Upper lobe of left lung (tissue), 6 donors: ENCODE data around the gene CLMP. TPM values are rescaled to one million over a fixed set of nuclear protein-coding genes. Genes with fewer than 3 reads are reported as not detected.
A peak's percentile ranks its signal among the peaks of the same experiment; 100 is the strongest.

Source experiments
- ATAC-seq, 2 donors: fragments of 200-7000 bp; cut with Tn5 transposase; one replicate each; pipeline ENCODE4 v1.9.1; 2022; ENCODE audit warnings: mild to moderate bottlenecking in 2 of 2, moderate library complexity in 2 of 2; ENCODE audit not compliant: low FRiP score in 2 of 2
- DNase-seq, 2 donors: peaks; one replicate each; pipeline ENCODE4 v3.0.0-alpha.2; 2019 to 2020
- H3K27ac ChIP-seq, 4 donors: fragments of 200-600 bp; sonication (generic); one replicate each; pipeline ENCODE4 v1.5.1; 2016 to 2019
- H3K27me3 ChIP-seq, 4 donors: fragments of 200-600 bp; sonication (generic); one replicate each; pipeline ENCODE4 v1.5.1; 2017 to 2019
- H3K36me3 ChIP-seq, 4 donors: fragments of 200-600 bp; sonication (generic); one replicate each; pipeline ENCODE4 v1.5.1; 2016 to 2019
- H3K4me1 ChIP-seq, 4 donors: fragments of 200-600 bp; sonication (generic); one replicate each; pipeline ENCODE4 v1.5.1; 2018 to 2019
- H3K4me3 ChIP-seq, 4 donors: fragments of 200-600 bp; sonication (generic); one replicate each; pipeline ENCODE4 v1.5.1; 2017 to 2019; ENCODE audit warnings: mild to moderate bottlenecking in 2 of 4, moderate library complexity in 1 of 4
- H3K9me3 ChIP-seq, 4 donors: fragments of 200-600 bp; sonication (generic); one replicate each; pipeline ENCODE4 v1.5.1; 2018 to 2019
- CTCF ChIP-seq, 6 experiments: fragments of 450-650 bp in 4 of 6; fragments of 200-600 bp in 2 of 6; sonication (generic) in 2 of 6; IDR thresholded peaks; one replicate each; pipeline ENCODE4 v1.5.1; 2016 to 2019; ENCODE audit warnings: antibody characterized with exemption in 6 of 6
- EP300 ChIP-seq, 4 donors: sonication (generic); formaldehyde crosslinking; IDR thresholded peaks; one replicate each; pipeline ENCODE4 v1.5.1; 2017; ENCODE audit warnings: antibody characterized with exemption in 4 of 4, control low read depth in 2 of 4
- POLR2A ChIP-seq, 4 donors: fragments of 450-650 bp; IDR thresholded peaks; one replicate each; pipeline ENCODE4 v1.5.1; 2016 to 2017; ENCODE audit warnings: antibody characterized with exemption in 4 of 4, mild to moderate bottlenecking in 2 of 4
- POLR2AphosphoS5 ChIP-seq, 2 donors: sonication (generic); formaldehyde crosslinking; IDR thresholded peaks; one replicate each; pipeline ENCODE4 v1.5.1; 2017; ENCODE audit warnings: antibody characterized with exemption in 2 of 2
- WGBS, 2 donors: methylation state at CpG; one replicate each; pipeline ENCODE4 v1.1.5; 2017 to 2018; 5-methylcytosine and 5-hydroxymethylcytosine counted together
- total RNA-seq, 6 donors: library from RNA; depleted of rRNA in 4 of 6; stranded (reverse); fragments of >200 nt in 4 of 6; gene quantifications; one replicate each; pipeline versions ENCODE4 v1.1.0 to v1.2.1, GENCODE V29; 2016 to 2021
- donor health status: DM: no; HTN: no; CAD: no; lungs with moderate emphysema.
- donor health status: DM: no; HTN: yes; CAD: no; lungs with severe emphysema.

The CLMP gene
- total RNA-seq: 10 to 100 TPM in 5 of 6 donors, 1 to 10 TPM in 1; 6.0 to 23.4 (median 15.3) TPM

- H3K4me3 ChIP-seq: peak within 1 kb of the TSS; percentile 4 to 52 (median 48)
- H3K27me3 ChIP-seq: peaks cover 0 to 21% (median 10%) of the 10 kb centered on the region in 4 donors
- no peaks in the 10 kb centered on the region for H3K36me3 ChIP-seq
- ATAC-seq (peak in 1 of 2 donors; percentile 85), DNase-seq (peak in 1 of 2 donors; percentile 81)
- TF ChIP-seq EP300 (IDR thresholded peaks at IDR 0.05) (no peak), POLR2A (IDR thresholded peaks at IDR 0.05) (no peak), POLR2AphosphoS5 (IDR thresholded peaks at IDR 0.05) (no peak), CTCF (IDR thresholded peaks at IDR 0.05) (no peak)
- peak within 1 kb of the TSS; percentile 50 to 64 (median 63) for H3K27ac ChIP-seq
- WGBS, 2 donors: 11 to 12% methylated on average over 48 of the region's 53 CpGs
- peaks cover 2 to 22% (median 17%) of the 10 kb centered on the region in 4 donors for H3K4me1 ChIP-seq
- no peaks in the 10 kb centered on the region for H3K9me3 ChIP-seq
Observed at GRCh38 chr11:123195188-123196059, at the start of gene CLMP. Gene CLMP (minus strand): TSS chr11:123195248. CDS start chr11:123194940, 308 bp downstream.

GRCh38 chr11:123241874-123242543 lies 47.0 kb upstream of the CLMP start:
- H3K27ac ChIP-seq: no peak overlapping the region
- no peaks in the 10 kb centered on the region for H3K9me3 ChIP-seq
- no peak for ATAC-seq
- 75 to 86% methylated on average over 11 of the region's 11 CpGs for WGBS, 2 donors
- H3K4me1 ChIP-seq: peaks cover 0 to 3% (median under 1%) of the 10 kb centered on the region in 4 donors
- TF ChIP-seq CTCF (IDR thresholded peaks at IDR 0.05) (no peak), EP300 (IDR thresholded peaks at IDR 0.05) (no peak), POLR2AphosphoS5 (IDR thresholded peaks at IDR 0.05) (no peak), POLR2A (IDR thresholded peaks at IDR 0.05) (no peak)
- no peaks in the 10 kb centered on the region for H3K27me3 ChIP-seq
- no peaks in the 10 kb centered on the region for H3K36me3 ChIP-seq
- no peak for DNase-seq
- no peak overlapping the region for H3K4me3 ChIP-seq

- Histone ChIP-seq H3K4me1 (no peaks in the 10 kb centered on the region), H3K27me3 (no peaks in the 10 kb centered on the region), H3K27ac (no peak overlapping the region), H3K9me3 (no peaks in the 10 kb centered on the region), H3K36me3 (no peaks in the 10 kb centered on the region), H3K4me3 (no peak overlapping the region)
- ATAC-seq (no peak), DNase-seq (no peak)
- TF ChIP-seq POLR2AphosphoS5 (IDR thresholded peaks at IDR 0.05) (no peak), EP300 (IDR thresholded peaks at IDR 0.05) (no peak), CTCF (IDR thresholded peaks at IDR 0.05) (no peak), POLR2A (IDR thresholded peaks at IDR 0.05) (no peak)
- WGBS, 2 donors: 82 to 85% methylated on average over 1 of the region's 1 CpG
Observed at GRCh38 chr11:123241294-123241693, 46.2 kb upstream of the CLMP start.

- Histone ChIP-seq H3K36me3 (no peaks in the 10 kb centered on the region), H3K27ac (no peak overlapping the region), H3K4me3 (no peak overlapping the region), H3K27me3 (no peaks in the 10 kb centered on the region), H3K9me3 (no peaks in the 10 kb centered on the region), H3K4me1 (no peaks in the 10 kb centered on the region)
- DNase-seq: no peak
- 93 to 94% methylated on average over 15 of the region's 15 CpGs for WGBS, 2 donors
- no peak for ATAC-seq
- no peak for TF ChIP-seq POLR2A (IDR thresholded peaks at IDR 0.05)
- TF ChIP-seq POLR2AphosphoS5 (IDR thresholded peaks at IDR 0.05): no peak
- TF ChIP-seq CTCF (IDR thresholded peaks at IDR 0.05): no peak
- no peak for TF ChIP-seq EP300 (IDR thresholded peaks at IDR 0.05)
Observed at GRCh38 chr11:123239191-123240150, 44.4 kb upstream of the CLMP start.
